ENCODE measurements around the gene BLM.

DNA sequence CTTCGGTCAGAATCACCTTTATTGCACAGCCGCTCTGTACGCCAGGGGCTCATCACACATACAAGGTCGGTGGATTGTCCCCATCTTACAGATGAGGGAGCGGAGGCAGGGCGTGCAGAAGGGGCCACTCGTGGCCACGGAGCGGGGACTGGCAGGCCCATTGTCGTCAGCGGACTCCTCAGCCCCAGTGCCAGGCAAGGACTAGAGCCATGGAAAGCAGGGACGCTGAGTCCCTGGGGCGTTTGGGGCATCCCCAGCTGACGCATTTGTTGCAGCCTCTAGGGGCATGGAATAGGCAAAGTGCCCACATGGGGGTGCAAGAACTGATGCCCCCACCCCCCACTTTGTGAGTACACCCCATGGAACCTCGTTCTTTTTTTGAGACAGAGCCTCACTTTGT is 121.4 kb downstream of the BLM start:
- TF ChIP-seq, protein P1, sequence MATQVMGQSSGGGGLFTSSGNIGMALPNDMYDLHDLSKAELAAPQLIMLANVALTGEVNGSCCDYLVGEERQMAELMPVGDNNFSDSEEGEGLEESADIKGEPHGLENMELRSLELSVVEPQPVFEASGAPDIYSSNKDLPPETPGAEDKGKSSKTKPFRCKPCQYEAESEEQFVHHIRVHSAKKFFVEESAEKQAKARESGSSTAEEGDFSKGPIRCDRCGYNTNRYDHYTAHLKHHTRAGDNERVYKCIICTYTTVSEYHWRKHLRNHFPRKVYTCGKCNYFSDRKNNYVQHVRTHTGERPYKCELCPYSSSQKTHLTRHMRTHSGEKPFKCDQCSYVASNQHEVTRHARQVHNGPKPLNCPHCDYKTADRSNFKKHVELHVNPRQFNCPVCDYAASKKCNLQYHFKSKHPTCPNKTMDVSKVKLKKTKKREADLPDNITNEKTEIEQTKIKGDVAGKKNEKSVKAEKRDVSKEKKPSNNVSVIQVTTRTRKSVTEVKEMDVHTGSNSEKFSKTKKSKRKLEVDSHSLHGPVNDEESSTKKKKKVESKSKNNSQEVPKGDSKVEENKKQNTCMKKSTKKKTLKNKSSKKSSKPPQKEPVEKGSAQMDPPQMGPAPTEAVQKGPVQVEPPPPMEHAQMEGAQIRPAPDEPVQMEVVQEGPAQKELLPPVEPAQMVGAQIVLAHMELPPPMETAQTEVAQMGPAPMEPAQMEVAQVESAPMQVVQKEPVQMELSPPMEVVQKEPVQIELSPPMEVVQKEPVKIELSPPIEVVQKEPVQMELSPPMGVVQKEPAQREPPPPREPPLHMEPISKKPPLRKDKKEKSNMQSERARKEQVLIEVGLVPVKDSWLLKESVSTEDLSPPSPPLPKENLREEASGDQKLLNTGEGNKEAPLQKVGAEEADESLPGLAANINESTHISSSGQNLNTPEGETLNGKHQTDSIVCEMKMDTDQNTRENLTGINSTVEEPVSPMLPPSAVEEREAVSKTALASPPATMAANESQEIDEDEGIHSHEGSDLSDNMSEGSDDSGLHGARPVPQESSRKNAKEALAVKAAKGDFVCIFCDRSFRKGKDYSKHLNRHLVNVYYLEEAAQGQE (IDR thresholded peaks at IDR 0.05) = no peak
- TF ChIP-seq POLR2A (IDR thresholded peaks at IDR 0.05; ENCODE audit: low read length) = no peak
- TF ChIP-seq, protein P2, sequence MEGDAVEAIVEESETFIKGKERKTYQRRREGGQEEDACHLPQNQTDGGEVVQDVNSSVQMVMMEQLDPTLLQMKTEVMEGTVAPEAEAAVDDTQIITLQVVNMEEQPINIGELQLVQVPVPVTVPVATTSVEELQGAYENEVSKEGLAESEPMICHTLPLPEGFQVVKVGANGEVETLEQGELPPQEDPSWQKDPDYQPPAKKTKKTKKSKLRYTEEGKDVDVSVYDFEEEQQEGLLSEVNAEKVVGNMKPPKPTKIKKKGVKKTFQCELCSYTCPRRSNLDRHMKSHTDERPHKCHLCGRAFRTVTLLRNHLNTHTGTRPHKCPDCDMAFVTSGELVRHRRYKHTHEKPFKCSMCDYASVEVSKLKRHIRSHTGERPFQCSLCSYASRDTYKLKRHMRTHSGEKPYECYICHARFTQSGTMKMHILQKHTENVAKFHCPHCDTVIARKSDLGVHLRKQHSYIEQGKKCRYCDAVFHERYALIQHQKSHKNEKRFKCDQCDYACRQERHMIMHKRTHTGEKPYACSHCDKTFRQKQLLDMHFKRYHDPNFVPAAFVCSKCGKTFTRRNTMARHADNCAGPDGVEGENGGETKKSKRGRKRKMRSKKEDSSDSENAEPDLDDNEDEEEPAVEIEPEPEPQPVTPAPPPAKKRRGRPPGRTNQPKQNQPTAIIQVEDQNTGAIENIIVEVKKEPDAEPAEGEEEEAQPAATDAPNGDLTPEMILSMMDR (IDR thresholded peaks at IDR 0.05) = no peak
